NB4 (cell line): Measurements from ENCODE around the gene FAM83E.

Experiments
- DNase-seq: peaks from one replicate; pipeline ENCODE4 v3.0.0; 2010; ENCODE audit warnings: low read depth
- H3K4me3 ChIP-seq: one replicate; pipeline ENCODE4 v1.5.1; 2011; ENCODE audit warnings: mild to moderate bottlenecking, low read depth, low read length, moderate library complexity
- MAX ChIP-seq: IDR thresholded peaks from 2 replicates; pipeline ENCODE4 v1.6.1; 2011; ENCODE audit warnings: low read depth, low read length
- MYC ChIP-seq: IDR thresholded peaks from 2 replicates; pipeline ENCODE4 v1.6.1; 2011; ENCODE audit warnings: low read depth, low read length
- POLR2A ChIP-seq: IDR thresholded peaks from 2 replicates; pipeline ENCODE4 v1.6.1; 2011; ENCODE audit warnings: mild to moderate bottlenecking; ENCODE audit not compliant: insufficient read length; ENCODE audit errors: extremely low read depth
- TF ChIP-seq, protein P1 (sequence below): IDR thresholded peaks from one replicate; pipeline ENCODE4 v1.5.1; 2012; ENCODE audit warnings: low read depth, low read length

FAM83E gene

DNA sequence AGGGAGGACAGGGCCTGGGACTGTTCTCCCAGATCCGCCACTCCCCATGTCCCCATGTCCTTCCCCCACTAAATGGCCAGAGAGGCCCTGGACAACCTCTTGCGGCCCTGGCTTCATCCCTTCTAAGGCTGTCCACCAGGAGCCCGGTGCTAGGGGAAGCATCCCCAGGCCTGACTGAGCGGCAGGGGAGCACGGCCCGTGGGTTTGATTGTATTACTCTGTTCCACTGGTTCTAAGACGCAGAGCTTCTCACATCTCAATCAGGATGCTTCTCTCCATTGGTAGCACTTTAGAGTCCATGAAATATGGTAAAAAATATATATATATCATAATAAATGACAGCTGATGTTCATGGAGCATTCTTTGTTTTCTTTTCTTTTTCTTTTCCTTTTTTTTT lies 7.5 kb downstream of the FAM83E start:
- TF ChIP-seq, protein P1, sequence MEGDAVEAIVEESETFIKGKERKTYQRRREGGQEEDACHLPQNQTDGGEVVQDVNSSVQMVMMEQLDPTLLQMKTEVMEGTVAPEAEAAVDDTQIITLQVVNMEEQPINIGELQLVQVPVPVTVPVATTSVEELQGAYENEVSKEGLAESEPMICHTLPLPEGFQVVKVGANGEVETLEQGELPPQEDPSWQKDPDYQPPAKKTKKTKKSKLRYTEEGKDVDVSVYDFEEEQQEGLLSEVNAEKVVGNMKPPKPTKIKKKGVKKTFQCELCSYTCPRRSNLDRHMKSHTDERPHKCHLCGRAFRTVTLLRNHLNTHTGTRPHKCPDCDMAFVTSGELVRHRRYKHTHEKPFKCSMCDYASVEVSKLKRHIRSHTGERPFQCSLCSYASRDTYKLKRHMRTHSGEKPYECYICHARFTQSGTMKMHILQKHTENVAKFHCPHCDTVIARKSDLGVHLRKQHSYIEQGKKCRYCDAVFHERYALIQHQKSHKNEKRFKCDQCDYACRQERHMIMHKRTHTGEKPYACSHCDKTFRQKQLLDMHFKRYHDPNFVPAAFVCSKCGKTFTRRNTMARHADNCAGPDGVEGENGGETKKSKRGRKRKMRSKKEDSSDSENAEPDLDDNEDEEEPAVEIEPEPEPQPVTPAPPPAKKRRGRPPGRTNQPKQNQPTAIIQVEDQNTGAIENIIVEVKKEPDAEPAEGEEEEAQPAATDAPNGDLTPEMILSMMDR, result no peak
- TF ChIP-seq MAX, result no peak
- no peak for TF ChIP-seq POLR2A
- TF ChIP-seq MYC, result no peak
- H3K4me3 ChIP-seq, result no peak overlapping the region
- no peak for DNase-seq

DNA sequence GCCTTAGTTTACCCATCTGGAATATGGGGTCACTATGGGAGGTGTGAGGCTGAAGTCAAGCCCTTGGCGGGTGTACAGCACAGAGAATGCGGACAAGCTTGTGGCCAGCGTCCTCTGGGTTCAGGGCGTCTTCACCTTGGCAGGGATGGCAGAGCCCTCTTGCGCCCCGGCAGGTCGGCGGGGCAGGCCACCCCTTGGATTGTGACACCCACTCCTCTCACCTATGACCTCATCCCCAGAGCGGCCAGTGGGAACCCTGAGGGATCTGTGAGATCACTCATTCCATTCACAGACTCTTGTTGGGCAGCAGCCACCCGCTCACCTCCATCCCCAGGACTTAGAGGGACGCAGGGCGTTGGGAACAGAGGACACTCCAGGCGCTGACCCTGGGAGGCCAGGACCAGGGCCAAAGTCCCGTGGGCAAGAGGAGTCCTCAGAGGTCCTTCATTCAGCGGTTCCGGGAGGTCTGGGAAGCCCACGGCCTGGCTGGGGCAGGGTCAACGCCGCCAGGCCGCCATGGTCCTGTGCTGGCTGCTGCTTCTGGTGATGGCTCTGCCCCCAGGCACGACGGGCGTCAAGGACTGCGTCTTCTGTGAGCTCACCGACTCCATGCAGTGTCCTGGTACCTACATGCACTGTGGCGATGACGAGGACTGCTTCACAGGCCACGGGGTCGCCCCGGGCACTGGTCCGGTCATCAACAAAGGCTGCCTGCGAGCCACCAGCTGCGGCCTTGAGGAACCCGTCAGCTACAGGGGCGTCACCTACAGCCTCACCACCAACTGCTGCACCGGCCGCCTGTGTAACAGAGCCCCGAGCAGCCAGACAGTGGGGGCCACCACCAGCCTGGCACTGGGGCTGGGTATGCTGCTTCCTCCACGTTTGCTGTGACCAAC lies 8.2 kb downstream of the FAM83E start, which contains the start of gene SPACA4:
Gene SPACA4, plus strand, starts transcription at position 280 of the 896 bp plus-strand sequence. Its CDS starts 237 bp downstream, at position 517.
- TF ChIP-seq MAX (no peak), MYC (no peak), POLR2A (no peak)
- TF ChIP-seq, protein P1, result no peak
- no peak for DNase-seq
- H3K4me3 ChIP-seq, result no peak within 1 kb of the TSS

DNA sequence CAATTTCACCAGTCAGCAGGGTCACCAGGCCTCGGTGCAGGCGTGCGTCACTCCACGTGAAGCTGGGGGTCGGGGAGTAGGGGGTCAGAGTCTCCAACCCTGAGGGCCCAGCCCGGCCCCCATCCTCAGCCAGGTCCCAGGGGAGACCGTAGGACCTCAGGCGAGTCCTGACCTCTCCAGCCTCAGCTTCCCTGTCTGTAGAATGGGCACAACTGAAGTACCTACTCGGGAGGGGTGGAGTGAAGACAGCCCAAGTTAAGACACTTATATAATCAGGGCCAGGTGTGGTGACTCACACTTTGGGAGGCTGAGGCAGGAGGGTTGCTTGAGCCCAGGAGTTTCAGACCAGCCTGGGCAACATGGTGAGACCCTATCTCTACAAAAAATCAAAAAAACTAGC lies 11.0 kb downstream of the FAM83E start:
- TF ChIP-seq POLR2A (no peak), MYC (no peak), MAX (no peak)
- TF ChIP-seq, protein P1, result no peak
- no peak overlapping the region for H3K4me3 ChIP-seq
- peak; percentile 60 for DNase-seq

DNA sequence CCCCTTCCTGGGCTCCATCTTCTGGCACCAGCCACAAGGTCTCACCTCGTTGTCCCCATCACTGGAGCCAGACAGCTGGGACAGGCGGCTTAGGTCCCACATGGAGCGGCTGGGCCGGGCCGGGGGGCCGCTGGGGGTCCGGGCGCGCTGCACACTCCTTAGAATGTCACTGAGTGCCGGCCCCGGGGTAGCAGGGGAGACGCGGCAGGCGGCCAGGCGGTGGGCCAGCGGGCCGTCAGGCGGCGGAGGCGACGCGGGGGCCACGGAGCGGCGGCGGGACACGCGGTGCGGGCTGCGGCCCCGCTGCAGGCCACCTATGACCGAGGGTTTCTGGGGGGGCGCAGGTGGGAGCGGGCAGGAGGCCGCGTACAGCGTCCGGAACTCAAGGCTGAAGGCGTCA lies 11.4 kb downstream of the FAM83E start:
- no peak overlapping the region for H3K4me3 ChIP-seq
- DNase-seq, result no peak
- no peak for TF ChIP-seq MAX
- TF ChIP-seq MYC, result no peak
- no peak for TF ChIP-seq POLR2A
- TF ChIP-seq, protein P1, result no peak

- no peak overlapping the region for H3K4me3 ChIP-seq
- TF ChIP-seq, protein P1, result no peak
- TF ChIP-seq POLR2A (no peak), MYC (no peak), MAX (no peak)
- DNase-seq, result peak; percentile 34
These were observed 11.9 kb downstream of the FAM83E start for GRCh38 chr19:48603001-48603400.
